ENCODE measurements around the gene TBC1D24. TPM values are rescaled to one million over a fixed set of nuclear protein-coding genes. Genes with fewer than 3 reads are reported as not detected.
A peak's percentile ranks its signal among the peaks of the same experiment; 100 is the strongest.

Gene TBC1D24
- total and polyA plus RNA-seq, 2 donors (not counting 1 experiment from before 2014, with no cell fraction given) = 6.3 to 10.9 TPM

GRCh38 chr16:2511128-2511800 lies 36.3 kb downstream of the TBC1D24 start:
- peak; percentile 61 to 70 for DNase-seq (ENCODE audit: low read depth in 2 of 2)
- H3K9me3 ChIP-seq (ENCODE audit: control insufficient read depth, insufficient read depth, low read depth, low read length) = no peaks in the 10 kb centered on the region
- peak overlapping the region in 1 of 4 experiments; percentile 24 for H3K4me3 ChIP-seq (replicated peaks in 1 of 4; ENCODE audit: control extremely low read depth in 1 of 4, insufficient read depth in 1 of 4, low read depth in 3 of 4, low read length in 4 of 4)
- no peaks in the 10 kb centered on the region for H4K20me1 ChIP-seq (ENCODE audit: control insufficient read depth, extremely low read depth, insufficient read depth, low read length)
- peak overlapping the region; percentile 44 for H3K27ac ChIP-seq (ENCODE audit: insufficient read depth, low read length)
- H3K79me2 ChIP-seq (ENCODE audit: control insufficient read depth, insufficient read depth, low read length) = peaks cover 23% of the 10 kb centered on the region
- no peak overlapping the region for H2AFZ ChIP-seq (ENCODE audit: low read length)
- no peak overlapping the region for H3K9ac ChIP-seq (ENCODE audit: insufficient read depth, low read length)
- TF ChIP-seq EZH2 (IDR thresholded peaks at IDR 0.05; ENCODE audit: low read length, missing control alignments) (no peak), CTCF (conservative IDR thresholded peaks at IDR 0.05 in 1 of 2, IDR thresholded peaks at IDR 0.05 in 1 of 2; ENCODE audit: low read depth in 1 of 2, low read length in 2 of 2) (no peak)
- H3K36me3 ChIP-seq (ENCODE audit: control insufficient read depth, insufficient read depth, low read length) = peaks cover under 1% of the 10 kb centered on the region
- H3K4me2 ChIP-seq (ENCODE audit: extremely low read depth, insufficient read depth, low read length) = peak overlapping the region; percentile 58
- H3K4me1 ChIP-seq (ENCODE audit: control insufficient read depth, extremely low read depth, insufficient read depth, low read length) = peaks cover 13% of the 10 kb centered on the region
- H3K27me3 ChIP-seq (ENCODE audit: control insufficient read depth, insufficient read depth, low read length) = no peaks in the 10 kb centered on the region

GRCh38 chr16:2511996-2512734 lies 37.2 kb downstream of the TBC1D24 start:
- H3K27me3 ChIP-seq (ENCODE audit: control insufficient read depth, insufficient read depth, low read length) = no peaks in the 10 kb centered on the region

More at GRCh38 chr16:2511996-2512734, 37.2 kb downstream of the TBC1D24 start:
- Histone ChIP-seq H3K9me3 (ENCODE audit: control insufficient read depth, insufficient read depth, low read depth, low read length) (no peaks in the 10 kb centered on the region), H3K27ac (ENCODE audit: insufficient read depth, low read length) (no peak overlapping the region), H3K4me2 (ENCODE audit: extremely low read depth, insufficient read depth, low read length) (no peak overlapping the region), H3K4me1 (ENCODE audit: control insufficient read depth, extremely low read depth, insufficient read depth, low read length) (peaks cover 18% of the 10 kb centered on the region), H2AFZ (ENCODE audit: low read length) (no peak overlapping the region), H3K9ac (ENCODE audit: insufficient read depth, low read length) (no peak overlapping the region), H3K4me3 (replicated peaks in 1 of 4; ENCODE audit: control extremely low read depth in 1 of 4, insufficient read depth in 1 of 4, low read depth in 3 of 4, low read length in 4 of 4) (no peak overlapping the region), H3K79me2 (ENCODE audit: control insufficient read depth, insufficient read depth, low read length) (peaks cover 32% of the 10 kb centered on the region), H4K20me1 (ENCODE audit: control insufficient read depth, extremely low read depth, insufficient read depth, low read length) (peaks cover 2% of the 10 kb centered on the region), H3K36me3 (ENCODE audit: control insufficient read depth, insufficient read depth, low read length) (peaks cover 3% of the 10 kb centered on the region)
- no peak for DNase-seq (ENCODE audit: low read depth in 2 of 2)
- TF ChIP-seq EZH2 (IDR thresholded peaks at IDR 0.05; ENCODE audit: low read length, missing control alignments) = no peak
- no peak for TF ChIP-seq CTCF (conservative IDR thresholded peaks at IDR 0.05 in 1 of 2, IDR thresholded peaks at IDR 0.05 in 1 of 2; ENCODE audit: low read depth in 1 of 2, low read length in 2 of 2)
